IgD-negative memory B cell (primary cell): ENCODE data around the gene STRN4. TPM values are rescaled to one million over a fixed set of nuclear protein-coding genes. Genes with fewer than 3 reads are reported as not detected.

ENCODE experiments used
- H3K27ac Mint-ChIP-seq, 3 donors: one replicate each; pipeline ENCODE4 v1.8.0; 2020 to 2022; ENCODE audit warnings: mild to moderate bottlenecking in 3 of 3, mixed read lengths in 3 of 3, moderate library complexity in 1 of 3
- H3K27me3 Mint-ChIP-seq: one replicate; pipeline ENCODE4 v1.8.0; 2021; ENCODE audit warnings: mixed read lengths
- H3K36me3 Mint-ChIP-seq: one replicate; pipeline ENCODE4 v1.8.0; 2020; ENCODE audit warnings: mild to moderate bottlenecking, mixed read lengths
- H3K4me1 Mint-ChIP-seq, 3 donors: one replicate each; pipeline ENCODE4 v1.8.0; 2020 to 2022; ENCODE audit warnings: mixed read lengths in 3 of 3, mild to moderate bottlenecking in 1 of 3
- H3K4me3 Mint-ChIP-seq, 4 donors: one replicate each; pipeline ENCODE4 v1.8.0; 2020 to 2022; ENCODE audit warnings: mild to moderate bottlenecking in 4 of 4, mixed read lengths in 4 of 4, moderate library complexity in 3 of 4
- H3K9me3 Mint-ChIP-seq, 3 donors: one replicate each; pipeline ENCODE4 v1.8.0; 2020 to 2021; ENCODE audit warnings: mixed read lengths in 3 of 3, mild to moderate bottlenecking in 1 of 3
- polyA plus RNA-seq: library from polyadenylated mRNA; unstranded; fragments of 300-500 nt; fragmentation: Illumina TruSeq; gene quantifications from one replicate; pipeline ENCODE4 v1.2.3, GENCODE V29; 2021

Gene STRN4
- polyA plus RNA-seq, 1 donor from 2014 or later: 33.3 TPM

GRCh38 chr19:46737761-46738171 is 8.5 kb downstream of the STRN4 start:
- Mint-ChIP-seq H3K9me3 (no peaks in the 10 kb centered on the region), H3K4me1 (peaks cover 12 to 21% (median 16%) of the 10 kb centered on the region in 3 donors), H3K36me3 (peaks cover 1% of the 10 kb centered on the region), H3K27ac (peak overlapping the region in 1 of 3 donors; percentile 19), H3K4me3 (no peak overlapping the region), H3K27me3 (no peaks in the 10 kb centered on the region)

GRCh38 chr19:46737298-46737654 is 9.0 kb downstream of the STRN4 start:
- Mint-ChIP-seq H3K27ac (no peak overlapping the region), H3K4me1 (peaks cover 7 to 19% (median 14%) of the 10 kb centered on the region in 3 donors), H3K9me3 (no peaks in the 10 kb centered on the region), H3K4me3 (no peak overlapping the region), H3K27me3 (no peaks in the 10 kb centered on the region), H3K36me3 (peaks cover 1% of the 10 kb centered on the region)

GRCh38 chr19:46736531-46737297 is 9.5 kb downstream of the STRN4 start:
- H3K4me3 Mint-ChIP-seq: no peak overlapping the region
- H3K9me3 Mint-ChIP-seq: no peaks in the 10 kb centered on the region
- H3K36me3 Mint-ChIP-seq: peaks cover 1% of the 10 kb centered on the region
- no peak overlapping the region for H3K27ac Mint-ChIP-seq
- H3K27me3 Mint-ChIP-seq: no peaks in the 10 kb centered on the region
- H3K4me1 Mint-ChIP-seq: peaks cover 3 to 14% (median 8%) of the 10 kb centered on the region in 3 donors

- H3K4me1 Mint-ChIP-seq: peaks cover 7 to 11% (median 8%) of the 10 kb centered on the region in 3 donors
- no peaks in the 10 kb centered on the region for H3K27me3 Mint-ChIP-seq
- H3K4me3 Mint-ChIP-seq: no peak overlapping the region
- H3K36me3 Mint-ChIP-seq: peaks cover 2% of the 10 kb centered on the region
- H3K9me3 Mint-ChIP-seq: no peaks in the 10 kb centered on the region
- no peak overlapping the region for H3K27ac Mint-ChIP-seq
Observed at GRCh38 chr19:46733690-46734292, 12.5 kb downstream of the STRN4 start.

- peaks cover 5% of the 10 kb centered on the region for H3K36me3 Mint-ChIP-seq
Observed at GRCh38 chr19:46732966-46733689, 13.1 kb downstream of the STRN4 start.

GRCh38 chr19:46732172-46732938 is 13.9 kb downstream of the STRN4 start:
- H3K27me3 Mint-ChIP-seq: no peaks in the 10 kb centered on the region
- H3K36me3 Mint-ChIP-seq: peaks cover 5% of the 10 kb centered on the region
- H3K27ac Mint-ChIP-seq: peak overlapping the region in 1 of 3 donors; percentile 69
- peaks cover 11 to 15% (median 11%) of the 10 kb centered on the region in 3 donors for H3K4me1 Mint-ChIP-seq
- H3K4me3 Mint-ChIP-seq: peak overlapping the region in 1 of 4 donors; percentile 18
- no peaks in the 10 kb centered on the region for H3K9me3 Mint-ChIP-seq

More at GRCh38 chr19:46732966-46733689, 13.1 kb downstream of the STRN4 start:
- Mint-ChIP-seq H3K4me3 (no peak overlapping the region), H3K9me3 (no peaks in the 10 kb centered on the region), H3K27ac (no peak overlapping the region), H3K4me1 (peaks cover 11 to 15% (median 11%) of the 10 kb centered on the region in 3 donors), H3K27me3 (no peaks in the 10 kb centered on the region)

GRCh38 chr19:46731584-46731983 is 14.7 kb downstream of the STRN4 start:
- Mint-ChIP-seq H3K36me3 (peaks cover 5% of the 10 kb centered on the region), H3K9me3 (no peaks in the 10 kb centered on the region), H3K27me3 (no peaks in the 10 kb centered on the region), H3K4me3 (peak overlapping the region in 1 of 4 donors; percentile 18), H3K27ac (peak overlapping the region in 2 of 3 donors; percentile 67 to 69), H3K4me1 (peaks cover 11 to 17% (median 11%) of the 10 kb centered on the region in 3 donors)

GRCh38 chr19:46731007-46731501 is 15.2 kb downstream of the STRN4 start:
- Mint-ChIP-seq H3K27ac (peak overlapping the region in 1 of 3 donors; percentile 71), H3K27me3 (no peaks in the 10 kb centered on the region), H3K36me3 (peaks cover 5% of the 10 kb centered on the region), H3K4me3 (no peak overlapping the region), H3K9me3 (no peaks in the 10 kb centered on the region), H3K4me1 (peaks cover 11 to 18% (median 11%) of the 10 kb centered on the region in 3 donors)

- H3K4me3 Mint-ChIP-seq: no peak overlapping the region
- H3K9me3 Mint-ChIP-seq: no peaks in the 10 kb centered on the region
- H3K36me3 Mint-ChIP-seq: peaks cover 8% of the 10 kb centered on the region
- H3K27ac Mint-ChIP-seq: peak overlapping the region in 1 of 3 donors; percentile 71
- H3K4me1 Mint-ChIP-seq: peaks cover 11 to 18% (median 11%) of the 10 kb centered on the region in 3 donors
- H3K27me3 Mint-ChIP-seq: no peaks in the 10 kb centered on the region
Observed at GRCh38 chr19:46730595-46730994, 15.7 kb downstream of the STRN4 start.

GRCh38 chr19:46730187-46730586 is 16.1 kb downstream of the STRN4 start:
- Mint-ChIP-seq H3K9me3 (no peaks in the 10 kb centered on the region), H3K27ac (peak overlapping the region in 1 of 3 donors; percentile 67), H3K36me3 (peaks cover 9% of the 10 kb centered on the region), H3K4me3 (no peak overlapping the region), H3K27me3 (no peaks in the 10 kb centered on the region), H3K4me1 (peaks cover 11 to 18% (median 11%) of the 10 kb centered on the region in 3 donors)

- H3K27me3 Mint-ChIP-seq: no peaks in the 10 kb centered on the region
- peaks cover 9% of the 10 kb centered on the region for H3K36me3 Mint-ChIP-seq
- peaks cover 11 to 18% (median 11%) of the 10 kb centered on the region in 3 donors for H3K4me1 Mint-ChIP-seq
- peak overlapping the region in 1 of 3 donors; percentile 67 for H3K27ac Mint-ChIP-seq
- H3K4me3 Mint-ChIP-seq: no peak overlapping the region
- no peaks in the 10 kb centered on the region for H3K9me3 Mint-ChIP-seq
Observed at GRCh38 chr19:46729696-46730095, 16.6 kb downstream of the STRN4 start.

GRCh38 chr19:46728693-46729339 is 17.4 kb downstream of the STRN4 start:
- H3K4me1 Mint-ChIP-seq: peaks cover 11 to 18% (median 11%) of the 10 kb centered on the region in 3 donors
- peak overlapping the region in 3 of 4 donors; percentile 22 to 43 (median 32) for H3K4me3 Mint-ChIP-seq
- H3K27me3 Mint-ChIP-seq: no peaks in the 10 kb centered on the region
- H3K36me3 Mint-ChIP-seq: peaks cover 12% of the 10 kb centered on the region
- no peaks in the 10 kb centered on the region for H3K9me3 Mint-ChIP-seq
- H3K27ac Mint-ChIP-seq: peak overlapping the region in 2 of 3 donors; percentile 23 to 91

GRCh38 chr19:46728208-46728607 is 18.0 kb downstream of the STRN4 start:
- Mint-ChIP-seq H3K4me3 (peak overlapping the region in 1 of 4 donors; percentile 22), H3K4me1 (peaks cover 11 to 19% (median 13%) of the 10 kb centered on the region in 3 donors), H3K27ac (peak overlapping the region in 1 of 3 donors; percentile 91), H3K9me3 (no peaks in the 10 kb centered on the region), H3K27me3 (no peaks in the 10 kb centered on the region), H3K36me3 (peaks cover 12% of the 10 kb centered on the region)

GRCh38 chr19:46727757-46728156 is 18.5 kb downstream of the STRN4 start:
- peaks cover 11 to 20% (median 13%) of the 10 kb centered on the region in 3 donors for H3K4me1 Mint-ChIP-seq
- no peaks in the 10 kb centered on the region for H3K9me3 Mint-ChIP-seq
- H3K27me3 Mint-ChIP-seq: no peaks in the 10 kb centered on the region
- H3K36me3 Mint-ChIP-seq: peaks cover 12% of the 10 kb centered on the region
- no peak overlapping the region for H3K4me3 Mint-ChIP-seq
- H3K27ac Mint-ChIP-seq: no peak overlapping the region
